Gastroesophageal sphincter (tissue), 4 donors: Measurements from ENCODE around the gene COL19A1. TPM values are rescaled to one million over a fixed set of nuclear protein-coding genes. Genes with fewer than 3 reads are reported as not detected.

Source experiments
- ATAC-seq: fragments of 150-250 bp; one replicate; pipeline ENCODE4 v1.9.1; 2016; ENCODE audit warnings: mild to moderate bottlenecking, moderate library complexity
- H3K27ac ChIP-seq, 4 donors: fragments of 200-600 bp; sonication (generic) in 3 of 4; 1 replicate in 3 of 4; 2 replicates in 1 of 4; pipeline ENCODE4 v1.5.1; 2016 to 2019
- H3K27me3 ChIP-seq: fragments of 200-600 bp; sonication (generic); one replicate; pipeline ENCODE4 v1.5.1; 2019
- H3K36me3 ChIP-seq, 2 donors: fragments of 200-600 bp; sonication (generic); one replicate each; pipeline ENCODE4 v1.5.1; 2019; ENCODE audit warnings: control low read depth in 1 of 2
- H3K4me1 ChIP-seq, 3 donors: fragments of 200-600 bp; sonication (generic); 1 replicate in 2 of 3; 2 replicates in 1 of 3; pipeline ENCODE4 v1.5.1; 2016 to 2019; ENCODE audit warnings: control low read depth in 2 of 3
- H3K4me3 ChIP-seq, 2 donors: fragments of 200-600 bp; sonication (generic); one replicate each; pipeline ENCODE4 v1.5.1; 2019; ENCODE audit warnings: mild to moderate bottlenecking in 1 of 2, moderate library complexity in 1 of 2
- H3K9me3 ChIP-seq, 3 donors: fragments of 200-600 bp; sonication (generic); one replicate each; pipeline ENCODE4 v1.5.1; 2017 to 2019; ENCODE audit warnings: control low read depth in 2 of 3
- EP300 ChIP-seq: sonication (generic); formaldehyde crosslinking; IDR thresholded peaks from one replicate; pipeline ENCODE4 v1.6.1; 2017; ENCODE audit warnings: antibody characterized with exemption, mild to moderate bottlenecking
- POLR2A ChIP-seq, 2 donors: fragments of 450-650 bp; IDR thresholded peaks; one replicate each; pipeline ENCODE4 v1.6.1; 2017; ENCODE audit warnings: antibody characterized with exemption in 2 of 2, mild to moderate bottlenecking in 2 of 2, moderate library complexity in 1 of 2
- POLR2AphosphoS5 ChIP-seq: sonication (generic); formaldehyde crosslinking; IDR thresholded peaks from one replicate; pipeline ENCODE4 v1.6.1; 2017; ENCODE audit warnings: antibody characterized with exemption
- WGBS, 2 donors: methylation state at CpG; one replicate each; pipeline ENCODE4 v1.1.5; 2018; ENCODE audit warnings: low coverage in 1 of 2; 5-methylcytosine and 5-hydroxymethylcytosine counted together
- total RNA-seq, 4 donors: library from RNA; depleted of rRNA; stranded (reverse); fragments of >200 nt; gene quantifications; one replicate each; pipeline ENCODE4 v1.1.0, GENCODE V29; 2016
- TF ChIP-seq, protein P1 (sequence below), 4 experiments: fragments of 200-600 bp in 2 of 4; fragments of 450-650 bp in 2 of 4; sonication (generic) in 1 of 4; IDR thresholded peaks; one replicate each; pipeline ENCODE4 v1.5.1; 2017 to 2019; ENCODE audit warnings: antibody characterized with exemption in 4 of 4, mild to moderate bottlenecking in 2 of 4, moderate library complexity in 2 of 4

Gene COL19A1
- total RNA-seq, 4 donors from 2014 or later = 3.7 to 15.6 (median 6.5) TPM

DNA sequence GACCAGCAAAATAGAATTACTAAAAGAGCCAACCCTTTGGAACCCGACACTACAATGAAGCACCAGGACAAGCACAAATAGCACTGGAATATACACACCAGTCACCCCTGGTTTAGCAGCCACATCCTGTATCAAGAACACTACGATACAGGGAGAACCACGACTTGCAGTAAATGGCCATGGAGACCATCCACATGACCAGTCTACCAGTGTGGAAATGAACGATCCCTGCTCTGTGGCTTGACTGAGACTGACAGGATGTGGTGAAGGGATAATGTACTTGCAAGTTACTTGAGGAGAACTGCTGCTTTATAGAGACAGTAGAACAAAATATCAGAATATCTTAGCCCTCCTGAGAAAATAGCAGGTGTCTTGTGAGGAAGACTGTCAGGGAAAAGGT lies 266.9 kb downstream of the COL19A1 start:
- no peak for ATAC-seq
- Histone ChIP-seq H3K9me3 (no peaks in the 10 kb centered on the region), H3K27ac (no peak overlapping the region), H3K36me3 (no peaks in the 10 kb centered on the region), H3K27me3 (no peaks in the 10 kb centered on the region), H3K4me3 (no peak overlapping the region), H3K4me1 (no peaks in the 10 kb centered on the region)
- TF ChIP-seq EP300 (no peak), POLR2A (IDR thresholded peaks at IDR 0.05) (no peak), POLR2AphosphoS5 (no peak)
- TF ChIP-seq, protein P1, sequence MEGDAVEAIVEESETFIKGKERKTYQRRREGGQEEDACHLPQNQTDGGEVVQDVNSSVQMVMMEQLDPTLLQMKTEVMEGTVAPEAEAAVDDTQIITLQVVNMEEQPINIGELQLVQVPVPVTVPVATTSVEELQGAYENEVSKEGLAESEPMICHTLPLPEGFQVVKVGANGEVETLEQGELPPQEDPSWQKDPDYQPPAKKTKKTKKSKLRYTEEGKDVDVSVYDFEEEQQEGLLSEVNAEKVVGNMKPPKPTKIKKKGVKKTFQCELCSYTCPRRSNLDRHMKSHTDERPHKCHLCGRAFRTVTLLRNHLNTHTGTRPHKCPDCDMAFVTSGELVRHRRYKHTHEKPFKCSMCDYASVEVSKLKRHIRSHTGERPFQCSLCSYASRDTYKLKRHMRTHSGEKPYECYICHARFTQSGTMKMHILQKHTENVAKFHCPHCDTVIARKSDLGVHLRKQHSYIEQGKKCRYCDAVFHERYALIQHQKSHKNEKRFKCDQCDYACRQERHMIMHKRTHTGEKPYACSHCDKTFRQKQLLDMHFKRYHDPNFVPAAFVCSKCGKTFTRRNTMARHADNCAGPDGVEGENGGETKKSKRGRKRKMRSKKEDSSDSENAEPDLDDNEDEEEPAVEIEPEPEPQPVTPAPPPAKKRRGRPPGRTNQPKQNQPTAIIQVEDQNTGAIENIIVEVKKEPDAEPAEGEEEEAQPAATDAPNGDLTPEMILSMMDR (IDR thresholded peaks at IDR 0.05) = no peak
- 87 to 90% methylated on average over 3 to 4 of the region's 4 CpGs for WGBS, 2 donors

- no peaks in the 10 kb centered on the region for H3K4me1 ChIP-seq
- H3K9me3 ChIP-seq = no peaks in the 10 kb centered on the region
- ATAC-seq = no peak
- TF ChIP-seq POLR2A (IDR thresholded peaks at IDR 0.05) (no peak), EP300 (no peak)
- TF ChIP-seq, protein P1 (IDR thresholded peaks at IDR 0.05) = no peak
- WGBS, 2 donors = 88 to 95% methylated on average over 2 of the region's 2 CpGs
- no peaks in the 10 kb centered on the region for H3K36me3 ChIP-seq
- no peaks in the 10 kb centered on the region for H3K27me3 ChIP-seq
- no peak overlapping the region for H3K4me3 ChIP-seq
- no peak overlapping the region for H3K27ac ChIP-seq
These were observed 268.2 kb downstream of the COL19A1 start for GRCh38 chr6:70134542-70134941.

GRCh38 chr6:70135219-70136160 lies 269.1 kb downstream of the COL19A1 start:
- Histone ChIP-seq H3K27me3 (no peaks in the 10 kb centered on the region), H3K4me1 (no peaks in the 10 kb centered on the region), H3K9me3 (no peaks in the 10 kb centered on the region), H3K4me3 (no peak overlapping the region), H3K27ac (no peak overlapping the region), H3K36me3 (no peaks in the 10 kb centered on the region)
- 81 to 85% methylated on average over 4 to 10 of the region's 10 CpGs for WGBS, 2 donors
- no peak for ATAC-seq
- TF ChIP-seq POLR2AphosphoS5 (no peak), EP300 (no peak), POLR2A (IDR thresholded peaks at IDR 0.05) (no peak)
- TF ChIP-seq, protein P1 (IDR thresholded peaks at IDR 0.05) = no peak

DNA sequence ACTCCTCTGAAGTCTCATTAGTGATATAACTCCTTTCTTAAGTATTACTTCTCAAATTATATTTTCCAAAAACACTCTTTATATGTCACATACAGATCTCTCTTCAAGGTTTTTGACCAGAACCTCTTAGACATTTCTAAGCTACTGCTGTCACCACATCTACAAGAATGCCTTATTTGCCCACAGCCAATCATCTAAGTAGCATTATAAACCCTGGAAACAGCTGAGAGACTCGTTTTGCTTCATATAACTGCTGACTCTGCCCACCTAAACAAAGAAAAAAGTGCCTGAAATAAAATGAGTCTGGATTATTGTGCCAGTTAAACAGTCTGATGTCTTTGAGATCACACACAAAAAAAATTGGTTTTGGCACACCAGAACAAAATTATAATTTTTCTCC lies 270.6 kb downstream of the COL19A1 start:
- 29 to 33% methylated on average over 1 of the region's 1 CpG for WGBS, 2 donors
- Histone ChIP-seq H3K4me3 (no peak overlapping the region), H3K27me3 (no peaks in the 10 kb centered on the region), H3K4me1 (no peaks in the 10 kb centered on the region), H3K36me3 (no peaks in the 10 kb centered on the region), H3K9me3 (no peaks in the 10 kb centered on the region), H3K27ac (no peak overlapping the region)
- no peak for ATAC-seq
- TF ChIP-seq POLR2AphosphoS5 (no peak), POLR2A (IDR thresholded peaks at IDR 0.05) (no peak), EP300 (no peak)
- TF ChIP-seq, protein P1 (IDR thresholded peaks at IDR 0.05) = no peak

GRCh38 chr6:70140496-70140895 lies 274.1 kb downstream of the COL19A1 start:
- no peak overlapping the region for H3K4me3 ChIP-seq
- no peak overlapping the region for H3K27ac ChIP-seq
- no peaks in the 10 kb centered on the region for H3K36me3 ChIP-seq
- H3K27me3 ChIP-seq = no peaks in the 10 kb centered on the region
- no peak for ATAC-seq
- H3K4me1 ChIP-seq = no peaks in the 10 kb centered on the region
- TF ChIP-seq POLR2A (IDR thresholded peaks at IDR 0.05) (no peak), POLR2AphosphoS5 (no peak), EP300 (no peak)
- TF ChIP-seq, protein P1 (IDR thresholded peaks at IDR 0.05) = no peak
- WGBS, 2 donors = 45 to 65% methylated on average over 2 of the region's 2 CpGs
- H3K9me3 ChIP-seq = no peaks in the 10 kb centered on the region
